Esophagus squamous epithelium (tissue), 5 donors: Measurements from ENCODE around the gene ARL4C. TPM values are rescaled to one million over a fixed set of nuclear protein-coding genes. Genes with fewer than 3 reads are reported as not detected.
A peak's percentile ranks its signal among the peaks of the same experiment; 100 is the strongest.

Experiments used
- DNase-seq: peaks from one replicate; lab custom pipeline; 2025; lab: John Stamatoyannopoulos, UW
- H3K27ac ChIP-seq, 4 donors: fragments of 200-600 bp; sonication (generic); one replicate each; pipeline ENCODE4 v1.5.1; 2016 to 2019; ENCODE audit warnings: mild to moderate bottlenecking in 1 of 4
- H3K27me3 ChIP-seq, 4 donors: fragments of 200-600 bp; sonication (generic); 1 replicate in 3 of 4; 2 replicates in 1 of 4; pipeline versions ENCODE4 v1.5.1 to v1.6.0; 2017 to 2021; ENCODE audit warnings: antibody characterized with exemption in 1 of 4
- H3K36me3 ChIP-seq, 3 donors: fragments of 200-600 bp; sonication (generic); one replicate each; pipeline ENCODE4 v1.5.1; 2016 to 2019
- H3K4me1 ChIP-seq, 3 donors: fragments of 200-600 bp; sonication (generic); one replicate each; pipeline ENCODE4 v1.5.1; 2017 to 2019
- H3K4me3 ChIP-seq, 4 donors: fragments of 200-600 bp; sonication (generic); 1 replicate in 3 of 4; 2 replicates in 1 of 4; pipeline ENCODE4 v1.5.1; 2016 to 2019; ENCODE audit warnings: mild to moderate bottlenecking in 2 of 4, moderate library complexity in 1 of 4
- H3K9me3 ChIP-seq, 3 donors: fragments of 200-600 bp; sonication (generic); one replicate each; pipeline ENCODE4 v1.5.1; 2016 to 2019
- POLR2A ChIP-seq, 4 donors: fragments of 450-650 bp; IDR thresholded peaks; one replicate each; pipeline ENCODE4 v1.6.1; 2017; ENCODE audit warnings: antibody characterized with exemption in 4 of 4, mild to moderate bottlenecking in 4 of 4, moderate library complexity in 3 of 4
- WGBS, 2 donors: methylation state at CpG; one replicate each; pipeline ENCODE4 v1.1.5; 2018; 5-methylcytosine and 5-hydroxymethylcytosine counted together
- intact Hi-C: fragments of 100-400 bp; cut with DNase I; formaldehyde crosslinking; loops from one replicate; pipeline ENCODE4 v1.15.0; 2022
- total RNA-seq, 4 donors: library from RNA; depleted of rRNA; stranded (reverse); fragments of >200 nt; gene quantifications; one replicate each; pipeline ENCODE4 v1.1.0, GENCODE V29; 2016
- TF ChIP-seq, protein P1 (sequence below), 6 experiments: fragments of 450-650 bp in 4 of 6; fragments of 200-600 bp in 2 of 6; sonication (generic) in 2 of 6; IDR thresholded peaks; one replicate each; pipeline ENCODE4 v1.5.1; 2016 to 2019; ENCODE audit warnings: antibody characterized with exemption in 6 of 6, mild to moderate bottlenecking in 4 of 6, moderate library complexity in 4 of 6
- donor health status: DM: yes; HTN: yes; CAD: no.

The ARL4C gene
- total RNA-seq, 4 donors from 2014 or later, result 11.2 to 27.1 (median 20.0) TPM

DNA sequence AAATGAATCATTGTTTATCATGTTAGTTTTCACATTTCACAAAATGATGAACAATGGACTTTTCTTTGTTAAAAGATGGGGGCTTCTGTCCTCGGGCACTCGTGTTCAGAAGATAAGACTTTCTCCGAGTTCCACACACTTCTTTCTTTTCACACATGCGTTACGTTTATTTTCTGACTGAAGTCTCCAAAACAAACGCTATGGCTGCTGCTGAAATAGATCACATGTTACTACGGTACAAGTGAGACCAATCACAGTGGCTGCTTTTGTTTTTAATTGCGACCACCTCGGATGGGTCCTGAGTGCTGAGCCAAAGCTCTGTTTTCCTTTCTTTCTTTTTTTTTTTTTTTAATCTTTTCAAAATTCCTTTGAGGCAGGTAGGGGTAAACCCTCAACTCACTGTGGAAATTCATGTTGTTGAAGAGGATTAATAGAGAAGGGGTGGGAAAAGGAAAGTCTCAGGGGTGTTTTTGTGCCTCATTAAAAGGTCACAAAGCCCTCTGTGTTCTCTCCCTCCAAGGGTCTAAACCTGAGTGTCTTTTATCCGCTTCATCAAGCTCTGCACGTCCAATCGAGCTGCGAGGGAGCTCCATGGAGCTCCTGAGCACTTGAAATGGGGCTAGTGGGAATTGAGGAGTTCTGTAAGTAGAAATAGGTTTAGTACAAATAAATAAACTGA, 48.2 kb downstream of the ARL4C start:
- intact Hi-C loops, result no loop called here
- Histone ChIP-seq H3K27ac (no peak overlapping the region), H3K9me3 (no peaks in the 10 kb centered on the region), H3K27me3 (no peaks in the 10 kb centered on the region), H3K4me1 (peaks cover 30 to 78% (median 35%) of the 10 kb centered on the region in 3 donors), H3K36me3 (no peaks in the 10 kb centered on the region), H3K4me3 (no peak overlapping the region)
- WGBS, 2 donors, result 78 to 80% methylated on average over 13 of the region's 13 CpGs
- no peak for TF ChIP-seq POLR2A (IDR thresholded peaks at IDR 0.05)
- TF ChIP-seq, protein P1, sequence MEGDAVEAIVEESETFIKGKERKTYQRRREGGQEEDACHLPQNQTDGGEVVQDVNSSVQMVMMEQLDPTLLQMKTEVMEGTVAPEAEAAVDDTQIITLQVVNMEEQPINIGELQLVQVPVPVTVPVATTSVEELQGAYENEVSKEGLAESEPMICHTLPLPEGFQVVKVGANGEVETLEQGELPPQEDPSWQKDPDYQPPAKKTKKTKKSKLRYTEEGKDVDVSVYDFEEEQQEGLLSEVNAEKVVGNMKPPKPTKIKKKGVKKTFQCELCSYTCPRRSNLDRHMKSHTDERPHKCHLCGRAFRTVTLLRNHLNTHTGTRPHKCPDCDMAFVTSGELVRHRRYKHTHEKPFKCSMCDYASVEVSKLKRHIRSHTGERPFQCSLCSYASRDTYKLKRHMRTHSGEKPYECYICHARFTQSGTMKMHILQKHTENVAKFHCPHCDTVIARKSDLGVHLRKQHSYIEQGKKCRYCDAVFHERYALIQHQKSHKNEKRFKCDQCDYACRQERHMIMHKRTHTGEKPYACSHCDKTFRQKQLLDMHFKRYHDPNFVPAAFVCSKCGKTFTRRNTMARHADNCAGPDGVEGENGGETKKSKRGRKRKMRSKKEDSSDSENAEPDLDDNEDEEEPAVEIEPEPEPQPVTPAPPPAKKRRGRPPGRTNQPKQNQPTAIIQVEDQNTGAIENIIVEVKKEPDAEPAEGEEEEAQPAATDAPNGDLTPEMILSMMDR (IDR thresholded peaks at IDR 0.05), result no peak
- no peak for DNase-seq

DNA sequence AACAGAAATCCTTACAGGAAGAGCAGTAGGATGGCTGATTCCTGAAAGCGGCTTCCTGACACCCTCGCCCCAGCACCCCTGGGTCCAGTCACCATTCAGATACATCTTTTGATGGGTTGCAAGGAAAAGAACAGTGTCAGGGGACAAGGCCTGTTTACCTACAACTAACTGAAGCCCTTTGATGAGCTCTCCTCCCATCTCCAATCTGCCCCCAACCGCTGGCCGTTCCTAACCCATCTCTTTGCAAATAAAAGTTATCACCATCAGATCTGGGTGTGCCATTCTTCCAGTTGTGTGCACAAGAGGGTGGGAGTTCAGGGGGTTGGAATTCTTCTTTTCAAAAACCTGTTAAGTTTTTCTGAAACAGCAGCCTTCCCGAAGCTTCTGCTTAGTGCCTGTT, 48.9 kb downstream of the ARL4C start:
- H3K9me3 ChIP-seq, result no peaks in the 10 kb centered on the region
- TF ChIP-seq POLR2A (IDR thresholded peaks at IDR 0.05), result no peak
- TF ChIP-seq, protein P1 (IDR thresholded peaks at IDR 0.05), result no peak
- H3K4me3 ChIP-seq, result no peak overlapping the region
- H3K27me3 ChIP-seq, result no peaks in the 10 kb centered on the region
- H3K4me1 ChIP-seq, result peaks cover 26 to 72% (median 35%) of the 10 kb centered on the region in 3 donors
- peak overlapping the region in 3 of 4 donors; percentile 14 to 93 (median 93) for H3K27ac ChIP-seq
- H3K36me3 ChIP-seq, result no peaks in the 10 kb centered on the region
- no peak for DNase-seq
- 74 to 81% methylated on average over 5 of the region's 5 CpGs for WGBS, 2 donors
- intact Hi-C loops, result no loop called here

DNA sequence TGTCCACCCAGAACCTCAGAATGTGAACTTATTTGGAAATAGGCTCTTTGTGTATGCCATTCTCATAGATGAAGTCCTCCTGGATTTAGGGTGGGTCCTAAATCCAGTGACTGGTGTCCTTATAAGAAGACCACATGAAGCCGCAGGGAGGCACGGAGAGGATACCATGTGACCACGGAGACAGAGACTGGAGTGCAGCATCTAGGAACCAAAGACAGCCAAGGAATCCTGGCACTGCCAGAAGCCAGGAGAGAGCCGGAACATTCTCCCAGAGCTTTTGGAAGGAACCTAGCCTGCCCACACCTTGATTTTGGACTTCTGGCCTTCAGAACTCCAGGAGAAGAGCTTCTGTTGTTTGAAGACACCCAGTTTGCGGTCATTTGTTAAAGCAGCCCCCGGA, 49.7 kb downstream of the ARL4C start:
- H3K4me3 ChIP-seq, result no peak overlapping the region
- no peaks in the 10 kb centered on the region for H3K36me3 ChIP-seq
- DNase-seq, result no peak
- no peaks in the 10 kb centered on the region for H3K27me3 ChIP-seq
- TF ChIP-seq POLR2A (IDR thresholded peaks at IDR 0.05), result no peak
- TF ChIP-seq, protein P1 (IDR thresholded peaks at IDR 0.05), result no peak
- H3K9me3 ChIP-seq, result no peaks in the 10 kb centered on the region
- peak overlapping the region; percentile 88 to 93 (median 90) for H3K27ac ChIP-seq
- intact Hi-C loops, result no loop called here
- peaks cover 26 to 64% (median 35%) of the 10 kb centered on the region in 3 donors for H3K4me1 ChIP-seq
- 54 to 56% methylated on average over 4 to 5 of the region's 6 CpGs for WGBS, 2 donors

DNA sequence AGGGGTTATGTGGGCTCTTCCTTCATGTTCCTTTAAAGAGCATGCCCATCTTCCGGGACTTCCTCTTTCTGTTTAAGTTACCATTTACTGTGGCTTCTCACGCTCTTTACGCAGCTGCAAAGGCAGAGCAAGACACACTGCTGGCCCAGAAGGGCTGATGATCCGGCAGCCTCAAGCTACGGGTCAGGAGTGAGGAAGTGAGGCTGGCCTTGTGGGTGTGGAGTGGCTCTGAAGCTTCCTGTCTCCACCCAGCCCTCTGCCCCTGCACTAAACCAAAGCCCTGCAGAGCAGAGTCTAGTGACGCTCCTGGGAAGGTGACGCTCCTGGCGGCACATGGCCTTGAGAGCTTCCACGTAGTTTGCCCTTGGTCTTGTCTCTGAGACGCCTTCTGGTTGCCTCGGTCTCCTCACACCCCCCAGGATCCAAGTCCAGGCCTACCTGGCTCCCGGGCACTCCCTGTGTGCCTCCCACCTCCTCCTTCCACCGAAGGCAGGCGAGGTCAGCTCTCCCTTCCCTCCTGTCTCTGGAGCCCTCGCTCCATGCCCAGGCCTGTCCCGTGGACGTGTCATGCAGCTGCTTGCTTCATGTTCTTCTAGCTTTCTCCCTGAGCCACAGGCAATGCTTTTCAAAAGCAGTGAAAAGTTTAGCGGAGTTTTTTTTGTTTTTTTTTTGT, 50.3 kb downstream of the ARL4C start:
- H3K27me3 ChIP-seq, result no peaks in the 10 kb centered on the region
- TF ChIP-seq POLR2A (IDR thresholded peaks at IDR 0.05), result peak in 2 of 4 donors; percentile 40 to 59
- TF ChIP-seq, protein P1 (IDR thresholded peaks at IDR 0.05), result no peak
- peak; percentile 49 for DNase-seq
- no peaks in the 10 kb centered on the region for H3K36me3 ChIP-seq
- H3K9me3 ChIP-seq, result no peaks in the 10 kb centered on the region
- peaks cover 26 to 58% (median 35%) of the 10 kb centered on the region in 3 donors for H3K4me1 ChIP-seq
- peak overlapping the region in 2 of 4 donors; percentile 13 to 33 for H3K4me3 ChIP-seq
- intact Hi-C loops, result no loop called here
- peak overlapping the region; percentile 88 to 93 (median 90) for H3K27ac ChIP-seq
- 19 to 34% methylated on average over 10 to 16 of the region's 18 CpGs for WGBS, 2 donors

DNA sequence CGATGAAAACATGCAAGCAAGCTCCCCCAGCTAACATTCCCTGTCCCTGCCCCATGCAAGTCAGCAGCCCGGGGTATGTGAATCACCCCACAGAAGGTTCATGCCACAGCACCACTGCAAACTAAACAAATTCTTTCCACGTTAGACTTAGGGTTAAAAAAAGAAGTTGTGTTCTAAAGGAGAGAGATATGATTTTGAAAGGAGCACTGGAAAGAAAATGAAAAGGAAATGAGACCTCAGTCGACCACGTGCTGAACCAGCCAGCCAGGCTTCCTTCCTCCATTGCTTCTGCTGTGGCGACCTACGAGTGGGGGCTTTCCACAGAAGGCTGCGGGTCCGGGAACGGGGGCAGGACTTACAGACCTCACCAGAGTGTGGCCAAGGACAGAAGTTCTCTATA, 52.0 kb downstream of the ARL4C start:
- H3K4me3 ChIP-seq, result peak overlapping the region in 1 of 4 donors; percentile 8
- DNase-seq, result no peak
- intact Hi-C loops, result no loop called here
- 19 to 26% methylated on average over 10 of the region's 10 CpGs for WGBS, 2 donors
- TF ChIP-seq, protein P1 (IDR thresholded peaks at IDR 0.05), result no peak
- TF ChIP-seq POLR2A (IDR thresholded peaks at IDR 0.05), result no peak
- H3K27ac ChIP-seq, result peak overlapping the region; percentile 46 to 93 (median 90)
- no peaks in the 10 kb centered on the region for H3K36me3 ChIP-seq
- no peaks in the 10 kb centered on the region for H3K27me3 ChIP-seq
- H3K4me1 ChIP-seq, result peaks cover 26 to 54% (median 35%) of the 10 kb centered on the region in 3 donors
- no peaks in the 10 kb centered on the region for H3K9me3 ChIP-seq
